NT2/D1 (cell line): ENCODE measurements around the gene FOXG1.

Source experiments
- DNase-seq: peaks from one replicate; pipeline ENCODE4 v3.0.0-alpha.2; 2011; ENCODE audit warnings: low read depth, low spot score
- H3K27me3 ChIP-seq: 2 replicates; pipeline ENCODE4 v1.6.0; 2011; ENCODE audit warnings: mild to moderate bottlenecking; ENCODE audit not compliant: insufficient read length, insufficient read depth
- H3K36me3 ChIP-seq: 2 replicates; pipeline ENCODE4 v1.6.1; 2011; ENCODE audit warnings: mild to moderate bottlenecking, low read length, mixed read lengths; ENCODE audit not compliant: insufficient read depth, insufficient read length
- H3K4me1 ChIP-seq: 2 replicates; pipeline ENCODE4 v1.5.1; 2011; ENCODE audit not compliant: insufficient read depth, insufficient read length
- H3K4me3 ChIP-seq: 2 replicates; pipeline ENCODE4 v1.5.1; 2011; ENCODE audit warnings: low read depth; ENCODE audit not compliant: insufficient read length
- H3K9ac ChIP-seq: 2 replicates; pipeline ENCODE4 v1.6.0; 2011; ENCODE audit warnings: low read depth; ENCODE audit not compliant: insufficient read length
- H3K9me3 ChIP-seq: 2 replicates; pipeline ENCODE4 v1.5.1; 2011; ENCODE audit warnings: mild to moderate bottlenecking, low read length; ENCODE audit not compliant: insufficient read depth
- SUZ12 ChIP-seq: IDR thresholded peaks from 2 replicates; pipeline ENCODE4 v1.6.1; 2011; ENCODE audit not compliant: insufficient read length, insufficient read depth; ENCODE audit errors: extremely low read depth
- YY1 ChIP-seq: IDR thresholded peaks from 2 replicates; pipeline ENCODE4 v1.6.1; 2011; ENCODE audit not compliant: insufficient read length, insufficient read depth
- ZNF274 ChIP-seq: IDR thresholded peaks from 2 replicates; pipeline ENCODE4 v1.6.1; 2011; ENCODE audit warnings: mild to moderate bottlenecking, low read depth, low read length

FOXG1 gene

DNA sequence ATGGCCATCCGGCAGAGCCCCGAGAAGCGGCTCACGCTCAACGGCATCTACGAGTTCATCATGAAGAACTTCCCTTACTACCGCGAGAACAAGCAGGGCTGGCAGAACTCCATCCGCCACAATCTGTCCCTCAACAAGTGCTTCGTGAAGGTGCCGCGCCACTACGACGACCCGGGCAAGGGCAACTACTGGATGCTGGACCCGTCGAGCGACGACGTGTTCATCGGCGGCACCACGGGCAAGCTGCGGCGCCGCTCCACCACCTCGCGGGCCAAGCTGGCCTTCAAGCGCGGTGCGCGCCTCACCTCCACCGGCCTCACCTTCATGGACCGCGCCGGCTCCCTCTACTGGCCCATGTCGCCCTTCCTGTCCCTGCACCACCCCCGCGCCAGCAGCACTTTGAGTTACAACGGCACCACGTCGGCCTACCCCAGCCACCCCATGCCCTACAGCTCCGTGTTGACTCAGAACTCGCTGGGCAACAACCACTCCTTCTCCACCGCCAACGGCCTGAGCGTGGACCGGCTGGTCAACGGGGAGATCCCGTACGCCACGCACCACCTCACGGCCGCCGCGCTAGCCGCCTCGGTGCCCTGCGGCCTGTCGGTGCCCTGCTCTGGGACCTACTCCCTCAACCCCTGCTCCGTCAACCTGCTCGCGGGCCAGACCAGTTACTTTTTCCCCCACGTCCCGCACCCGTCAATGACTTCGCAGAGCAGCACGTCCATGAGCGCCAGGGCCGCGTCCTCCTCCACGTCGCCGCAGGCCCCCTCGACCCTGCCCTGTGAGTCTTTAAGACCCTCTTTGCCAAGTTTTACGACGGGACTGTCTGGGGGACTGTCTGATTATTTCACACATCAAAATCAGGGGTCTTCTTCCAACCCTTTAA is 1.5 kb downstream of the FOXG1 start:
- peaks cover 3% of the 10 kb centered on the region for H3K4me1 ChIP-seq
- no peaks in the 10 kb centered on the region for H3K36me3 ChIP-seq
- H3K4me3 ChIP-seq = peak overlapping the region; percentile 36
- no peak overlapping the region for H3K9ac ChIP-seq
- no peak for DNase-seq
- H3K27me3 ChIP-seq = peaks cover 88% of the 10 kb centered on the region
- no peaks in the 10 kb centered on the region for H3K9me3 ChIP-seq
- TF ChIP-seq SUZ12 = no peak
- TF ChIP-seq ZNF274 = no peak
- no peak for TF ChIP-seq YY1

DNA sequence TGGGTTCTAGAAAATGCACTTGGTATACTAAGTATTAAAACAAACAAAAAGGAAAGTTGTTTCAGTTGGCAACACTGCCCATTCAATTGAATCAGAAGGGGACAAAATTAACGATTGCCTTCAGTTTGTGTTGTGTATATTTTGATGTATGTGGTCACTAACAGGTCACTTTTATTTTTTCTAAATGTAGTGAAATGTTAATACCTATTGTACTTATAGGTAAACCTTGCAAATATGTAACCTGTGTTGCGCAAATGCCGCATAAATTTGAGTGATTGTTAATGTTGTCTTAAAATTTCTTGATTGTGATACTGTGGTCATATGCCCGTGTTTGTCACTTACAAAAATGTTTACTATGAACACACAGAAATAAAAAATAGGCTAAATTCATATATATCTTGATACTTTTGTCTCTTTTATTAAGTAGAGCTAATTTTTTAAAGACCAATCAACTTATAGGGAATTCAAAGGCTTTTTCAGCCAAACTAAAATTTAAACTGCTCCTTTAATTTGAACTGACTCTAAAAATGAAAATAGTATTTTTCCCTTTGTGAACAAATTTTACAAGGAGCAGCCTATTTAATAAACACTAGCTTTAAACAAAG is 2.8 kb downstream of the FOXG1 start:
- Histone ChIP-seq H3K9me3 (no peaks in the 10 kb centered on the region), H3K9ac (no peak overlapping the region), H3K4me3 (no peak overlapping the region), H3K27me3 (peaks cover 88% of the 10 kb centered on the region), H3K4me1 (peaks cover 3% of the 10 kb centered on the region), H3K36me3 (no peaks in the 10 kb centered on the region)
- DNase-seq = no peak
- no peak for TF ChIP-seq SUZ12
- TF ChIP-seq YY1 = no peak

DNA sequence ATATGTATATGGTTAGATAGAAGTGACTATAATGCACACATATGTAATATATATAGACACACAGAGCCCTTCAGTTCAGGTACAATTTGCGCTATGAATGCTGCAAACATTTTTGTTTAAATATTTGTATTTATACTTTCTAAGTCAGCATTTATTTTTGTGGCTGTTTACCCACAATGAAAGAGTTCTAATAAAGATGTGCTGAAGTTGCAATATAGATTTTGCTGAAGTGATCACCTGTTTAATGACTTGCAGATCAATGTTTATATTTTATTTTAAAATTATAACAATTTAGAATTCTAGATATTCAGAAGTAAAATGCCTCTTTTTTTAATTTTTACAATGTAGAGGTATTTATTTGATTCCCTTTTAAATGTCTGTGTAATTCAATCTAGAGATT is 3.5 kb downstream of the FOXG1 start:
- TF ChIP-seq ZNF274 (no peak), YY1 (no peak), SUZ12 (no peak)
- H3K9me3 ChIP-seq = no peaks in the 10 kb centered on the region
- no peak overlapping the region for H3K4me3 ChIP-seq
- H3K36me3 ChIP-seq = no peaks in the 10 kb centered on the region
- peaks cover 88% of the 10 kb centered on the region for H3K27me3 ChIP-seq
- H3K4me1 ChIP-seq = peaks cover 3% of the 10 kb centered on the region
- no peak overlapping the region for H3K9ac ChIP-seq
- no peak for DNase-seq

DNA sequence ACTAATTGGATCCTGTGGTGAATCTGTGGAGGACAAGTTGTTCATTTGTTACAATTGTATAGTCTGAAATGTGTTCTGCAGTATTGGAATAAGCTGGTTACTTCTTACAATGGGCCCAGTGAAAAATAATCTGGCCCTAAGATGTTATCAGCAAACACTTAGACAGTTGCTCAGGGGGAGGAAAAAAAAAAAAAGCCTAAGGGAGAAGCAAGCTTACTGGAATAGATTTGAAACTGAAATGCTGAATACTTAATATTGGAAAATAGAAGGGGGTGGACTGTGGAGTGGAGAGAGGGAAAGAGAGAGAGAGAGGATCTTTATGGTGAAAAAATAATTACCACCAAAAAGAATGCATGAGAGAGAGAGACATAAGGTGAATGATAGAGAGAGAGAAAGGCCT is 4.0 kb downstream of the FOXG1 start:
- Histone ChIP-seq H3K27me3 (peaks cover 88% of the 10 kb centered on the region), H3K4me3 (no peak overlapping the region), H3K4me1 (peaks cover 3% of the 10 kb centered on the region), H3K9me3 (no peaks in the 10 kb centered on the region), H3K9ac (no peak overlapping the region), H3K36me3 (no peaks in the 10 kb centered on the region)
- TF ChIP-seq SUZ12 = no peak
- TF ChIP-seq YY1 = no peak
- no peak for TF ChIP-seq ZNF274
- DNase-seq = no peak

DNA sequence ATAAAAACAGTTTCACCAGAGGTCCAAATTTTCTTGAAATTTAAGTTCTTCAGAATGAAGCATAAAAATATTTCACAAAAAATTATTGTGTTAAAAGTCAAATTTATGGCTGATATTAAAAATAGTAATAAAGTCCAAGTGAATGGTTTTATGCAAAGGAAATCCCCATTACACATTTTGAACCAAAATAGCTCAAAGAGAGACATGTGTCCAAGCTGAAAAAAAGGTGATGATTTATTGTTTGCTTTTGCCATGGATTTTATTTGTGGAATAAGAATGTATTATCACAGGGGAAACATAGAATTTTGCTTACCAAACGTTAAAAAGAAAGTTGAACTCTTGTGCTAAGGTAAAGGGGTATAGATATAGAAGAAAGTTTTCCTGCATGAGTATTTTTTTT is 4.6 kb downstream of the FOXG1 start:
- no peak for DNase-seq
- no peak overlapping the region for H3K4me3 ChIP-seq
- H3K27me3 ChIP-seq = peaks cover 88% of the 10 kb centered on the region
- H3K9me3 ChIP-seq = no peaks in the 10 kb centered on the region
- TF ChIP-seq SUZ12 = no peak
- no peak for TF ChIP-seq YY1
- TF ChIP-seq ZNF274 = no peak
- peaks cover 3% of the 10 kb centered on the region for H3K4me1 ChIP-seq
- no peak overlapping the region for H3K9ac ChIP-seq
- no peaks in the 10 kb centered on the region for H3K36me3 ChIP-seq

DNA sequence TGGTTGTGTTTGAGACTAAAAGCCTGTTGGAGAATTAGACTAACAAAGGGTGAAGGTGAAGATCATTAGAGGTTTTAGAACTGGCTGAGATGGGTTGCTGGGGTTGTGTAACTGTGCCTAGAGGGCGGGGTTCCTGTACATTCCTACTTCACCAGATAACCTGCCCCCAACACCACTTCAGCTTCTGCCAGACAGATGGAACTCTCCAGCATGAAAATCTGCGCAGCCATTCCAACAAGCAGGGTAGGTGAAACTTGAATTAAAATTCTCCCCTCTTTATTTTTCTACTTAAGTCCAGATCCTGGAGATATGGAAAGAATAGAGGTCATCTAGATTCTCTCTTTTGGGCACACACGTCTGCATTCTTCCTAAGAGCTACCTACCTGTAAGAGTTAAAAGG is 6.0 kb downstream of the FOXG1 start:
- DNase-seq = no peak
- Histone ChIP-seq H3K9ac (no peak overlapping the region), H3K9me3 (no peaks in the 10 kb centered on the region), H3K4me3 (no peak overlapping the region), H3K36me3 (no peaks in the 10 kb centered on the region), H3K27me3 (peaks cover 100% of the 10 kb centered on the region), H3K4me1 (peaks cover 3% of the 10 kb centered on the region)
- TF ChIP-seq YY1 = no peak
- no peak for TF ChIP-seq ZNF274
- TF ChIP-seq SUZ12 = no peak

DNA sequence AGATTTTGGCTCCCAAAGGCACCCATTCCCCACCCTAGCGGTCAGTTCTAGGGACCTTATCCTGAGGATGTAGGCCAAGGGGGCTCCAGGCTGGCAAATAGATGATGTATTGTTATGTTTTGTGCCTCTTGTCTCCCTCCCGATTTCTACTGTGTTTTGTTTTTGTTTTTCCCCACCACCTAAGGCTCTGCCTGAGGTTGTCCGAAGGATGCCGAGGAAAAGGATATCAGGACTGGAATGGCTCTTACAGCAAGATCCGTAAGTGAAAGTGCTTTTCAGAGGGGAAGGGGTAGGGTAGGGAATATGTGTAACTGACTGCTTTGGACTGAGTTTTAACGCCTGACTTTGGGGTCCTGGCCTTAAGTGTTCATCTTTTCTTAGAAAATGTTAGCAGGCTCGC is 6.6 kb downstream of the FOXG1 start:
- peaks cover 100% of the 10 kb centered on the region for H3K27me3 ChIP-seq
- H3K9me3 ChIP-seq = no peaks in the 10 kb centered on the region
- no peak for DNase-seq

More for the DNA sequence above, 6.6 kb downstream of the FOXG1 start:
- Histone ChIP-seq H3K4me3 (no peak overlapping the region), H3K36me3 (no peaks in the 10 kb centered on the region), H3K4me1 (peaks cover 3% of the 10 kb centered on the region), H3K9ac (no peak overlapping the region)
- TF ChIP-seq SUZ12 (no peak), YY1 (no peak), ZNF274 (no peak)
